Stimulated activated CD4-positive, alpha-beta T cell treated with anti-CD3 and anti-CD28 coated beads, Interleukin-4, amount 100 ng/mL, for 24 hours (primary cell): Measurements from ENCODE around the gene ACER1.
"Not testable (repeated sequence)": the region's sequence is repeated elsewhere in the genome, so short reads cannot be mapped to it uniquely, and the experiment has no call there.

ENCODE experiments used
- DNase-seq: peaks from one replicate; pipeline ENCODE4 v3.0.0-alpha.2; 2020

Gene ACER1

DNA sequence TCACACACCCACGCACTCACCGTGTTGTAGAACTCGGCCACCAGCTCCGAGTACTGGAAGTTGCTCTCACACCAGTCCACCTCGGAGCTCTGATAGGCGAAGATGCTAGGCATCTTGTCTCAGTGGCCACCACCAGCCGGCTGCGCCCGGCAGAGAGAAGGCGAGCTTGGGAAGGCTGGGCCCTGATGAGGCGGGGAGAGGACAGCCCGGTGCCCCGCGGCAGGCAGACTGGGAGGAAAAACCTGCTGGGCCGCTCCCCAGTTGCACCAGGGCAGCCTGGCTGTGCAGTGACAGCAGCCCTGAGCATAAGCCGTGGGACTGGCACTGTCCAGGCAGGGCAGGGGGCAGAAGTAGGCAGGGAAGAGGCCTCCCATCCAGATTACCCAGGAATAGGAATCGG, at the start of gene ACER1:
Gene ACER1 (minus strand): TSS at position 174 of the 400 bp plus-strand sequence. CDS start 61 bp downstream, at position 113.
- DNase-seq, result no peak

- no peak for DNase-seq
Observed at GRCh38 chr19:6383188-6383587, 49.8 kb upstream of the ACER1 start.

DNA sequence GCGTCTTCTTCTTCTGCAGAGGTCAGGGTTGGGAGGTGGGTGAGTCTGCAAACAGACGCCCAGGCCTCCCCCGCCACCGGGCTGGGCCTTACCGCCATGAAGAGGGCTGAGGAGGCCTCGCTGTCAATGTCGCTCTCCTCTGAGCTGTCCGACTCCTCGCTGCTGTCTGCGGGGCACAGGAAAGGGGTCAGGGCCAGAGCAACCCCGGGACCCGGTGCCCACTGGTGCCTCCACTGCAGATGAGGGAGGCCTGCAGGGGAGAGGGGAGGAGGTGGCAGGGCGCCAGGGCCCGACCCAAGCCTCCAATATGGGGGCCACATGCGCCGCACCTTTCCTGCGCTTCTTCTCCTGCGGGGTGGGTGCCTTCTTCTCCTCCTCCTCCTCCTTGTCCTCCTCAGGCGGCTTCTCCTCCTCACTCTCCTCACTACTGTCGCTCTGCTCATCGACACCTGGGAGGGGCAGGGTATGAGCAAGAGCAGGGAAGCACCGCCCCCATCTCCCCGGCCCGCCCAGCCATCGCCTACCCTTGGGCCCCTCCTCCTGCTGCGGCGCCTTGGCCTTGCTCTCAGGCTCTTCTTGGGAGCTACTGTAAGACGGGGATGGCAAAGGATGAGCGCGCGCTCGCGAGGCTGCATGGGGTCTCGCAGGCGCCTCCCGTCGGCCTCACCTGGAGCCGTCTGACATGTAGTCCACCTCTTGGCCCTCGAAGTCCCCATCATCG, 47.8 kb upstream of the ACER1 start:
- no peak for DNase-seq

DNA sequence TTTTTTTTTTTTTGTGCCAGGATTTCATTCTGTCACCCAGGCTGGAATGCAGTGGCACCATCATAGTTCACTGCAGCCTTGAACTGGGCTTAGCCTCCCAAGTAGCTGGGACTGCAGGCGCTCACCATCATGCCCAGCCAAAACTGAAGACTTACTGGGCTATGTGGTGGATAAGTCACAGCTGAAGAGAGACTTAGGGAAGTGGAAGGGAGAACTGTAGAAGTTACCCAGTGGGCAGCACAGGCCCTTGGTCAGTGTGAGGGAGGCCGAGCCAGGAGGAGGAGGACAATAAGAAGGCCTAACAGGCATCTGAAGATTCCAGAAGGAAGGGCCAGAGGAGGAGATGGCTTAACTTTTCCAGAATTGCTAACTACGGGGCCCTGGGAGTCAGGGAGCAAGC, 46.3 kb upstream of the ACER1 start:
- no peak for DNase-seq

DNA sequence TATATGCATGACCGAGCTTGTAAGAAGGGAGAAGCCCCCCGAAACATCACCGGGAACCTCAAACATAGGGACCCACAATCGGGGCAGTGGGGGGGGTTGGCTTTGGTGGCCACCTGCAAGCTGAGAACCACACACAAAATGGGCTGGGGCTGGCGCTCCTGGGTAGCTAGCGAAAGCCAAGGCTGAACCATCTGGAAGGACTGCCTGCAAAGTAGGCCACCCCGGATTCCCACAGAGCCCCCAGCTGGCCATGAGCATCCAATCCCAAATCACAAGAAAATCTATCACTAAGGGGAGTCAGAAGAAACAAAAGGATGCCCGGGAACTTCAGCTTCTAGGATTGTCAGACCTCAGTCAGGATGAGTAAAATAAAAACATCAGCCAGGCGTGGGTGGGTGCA, 45.1 kb upstream of the ACER1 start:
- no peak for DNase-seq

DNA sequence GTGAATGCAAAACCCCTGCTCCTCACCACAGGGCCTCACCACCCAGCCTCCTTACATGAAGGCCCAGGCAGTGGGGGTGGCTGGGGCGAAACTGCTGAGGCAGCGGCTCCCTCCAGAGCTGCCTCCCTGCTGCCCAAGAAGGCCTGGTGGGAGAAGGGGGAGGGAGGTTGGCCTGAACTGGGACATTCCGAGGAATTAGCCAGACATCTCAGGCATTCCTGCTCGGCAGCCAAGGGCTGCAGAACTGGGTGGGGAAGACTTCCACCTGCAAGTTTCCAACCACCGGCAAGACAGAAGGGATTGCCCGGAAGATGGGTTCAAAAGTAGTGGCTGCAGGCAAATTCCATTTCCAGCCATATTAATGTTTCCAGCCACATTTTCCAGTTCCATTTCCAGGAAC, 44.6 kb upstream of the ACER1 start:
- DNase-seq, result no peak

GRCh38 chr19:6376512-6377190, 43.2 kb upstream of the ACER1 start:
- no peak for DNase-seq

DNA sequence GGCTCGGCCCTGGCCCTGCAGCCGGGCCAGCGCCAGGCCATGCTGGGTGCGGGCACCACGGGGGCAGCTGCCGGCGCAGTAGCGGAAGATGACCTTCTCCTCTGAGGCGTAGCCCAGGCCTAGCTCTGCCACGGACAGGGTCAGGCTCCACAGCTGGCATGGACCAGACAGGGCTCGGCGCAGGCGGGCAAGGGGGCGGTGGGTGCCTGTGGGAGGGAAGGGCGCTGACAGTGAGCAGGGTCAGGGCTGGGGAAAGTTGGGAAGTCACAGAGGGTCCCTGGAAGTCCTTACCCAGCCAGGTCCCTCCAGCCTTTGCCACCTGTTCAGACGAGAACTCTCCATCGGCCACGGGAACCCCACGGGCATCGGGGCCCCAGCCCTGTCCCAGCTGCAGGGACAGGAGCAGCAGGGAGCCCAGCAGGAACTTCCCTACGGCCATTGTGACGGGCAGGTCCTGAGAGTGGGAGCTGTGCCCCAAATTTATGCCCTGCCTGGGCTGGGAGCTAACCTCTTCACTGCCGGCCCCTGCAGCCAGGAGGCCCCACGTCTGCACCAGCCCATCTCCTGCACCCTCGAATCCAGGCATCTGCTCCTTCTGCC, 42.1 kb upstream of the ACER1 start, which contains the start of gene PSPN:
Gene PSPN (minus strand): TSS at position 523 of the 600 bp plus-strand sequence. CDS start 84 bp downstream, at position 439.
- no peak for DNase-seq

- DNase-seq, result no peak
Observed at GRCh38 chr19:6374711-6375410, 41.4 kb upstream of the ACER1 start.

DNA sequence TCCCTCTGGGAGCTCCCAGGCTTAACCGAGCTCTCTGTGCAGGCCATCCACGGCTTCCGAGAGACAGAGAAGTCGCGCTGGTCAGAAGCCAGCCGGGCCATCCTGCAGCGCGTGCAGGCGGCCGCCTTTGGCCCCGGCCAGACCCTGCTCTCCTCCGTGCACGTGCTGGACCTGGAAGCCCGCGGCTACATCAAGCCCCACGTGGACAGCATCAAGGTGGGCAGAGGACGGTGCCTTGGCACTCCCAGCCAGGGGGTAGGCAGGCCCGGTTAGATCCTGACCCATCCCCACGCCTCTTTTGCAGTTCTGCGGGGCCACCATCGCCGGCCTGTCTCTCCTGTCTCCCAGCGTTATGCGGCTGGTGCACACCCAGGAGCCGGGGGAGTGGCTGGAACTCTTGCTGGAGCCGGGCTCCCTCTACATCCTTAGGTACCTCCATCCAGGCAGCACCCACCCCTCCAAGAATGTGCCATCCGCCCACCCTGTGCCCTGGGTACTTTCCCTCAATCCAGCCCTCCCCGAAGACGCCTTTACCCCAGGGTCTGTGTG, 40.8 kb upstream of the ACER1 start:
- DNase-seq, result no peak

- no peak for DNase-seq
Observed at GRCh38 chr19:6373813-6374108, 40.3 kb upstream of the ACER1 start.

DNA sequence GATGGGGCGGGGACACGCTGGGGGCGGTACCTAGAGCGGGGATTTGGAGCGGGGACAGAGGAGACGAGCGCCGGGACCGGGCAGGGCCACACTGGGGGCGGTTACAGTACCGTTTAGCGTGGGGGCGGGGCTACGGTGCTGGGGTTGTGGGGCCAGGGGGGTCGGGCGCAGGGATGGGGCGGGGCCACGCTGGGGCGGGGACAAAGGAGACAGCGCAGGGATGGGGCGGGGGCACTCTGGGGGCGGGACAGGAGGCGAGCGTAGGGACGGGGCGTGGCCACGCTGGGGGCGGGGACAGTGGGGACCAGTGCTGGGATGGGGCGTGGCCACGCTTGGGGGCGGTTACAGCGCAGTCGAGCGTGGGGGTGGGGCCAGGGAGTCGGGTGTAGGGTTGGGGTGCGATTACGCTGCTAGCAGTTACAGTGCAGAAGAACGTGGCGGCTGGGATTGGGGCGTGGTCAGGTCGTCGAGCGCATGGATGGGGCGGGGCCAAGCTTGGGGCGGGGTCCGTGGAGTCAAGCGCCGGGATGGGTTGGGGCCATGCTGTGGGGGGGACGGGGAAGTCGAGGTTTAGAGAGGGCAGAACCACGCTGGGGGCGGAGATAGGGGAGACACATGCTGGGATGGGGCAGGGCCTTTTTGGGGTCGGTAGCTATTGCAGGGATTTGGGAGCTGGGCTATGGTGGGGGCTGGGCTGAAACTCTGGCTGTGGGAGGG, 39.8 kb upstream of the ACER1 start:
- DNase-seq, result peak; percentile 99

DNA sequence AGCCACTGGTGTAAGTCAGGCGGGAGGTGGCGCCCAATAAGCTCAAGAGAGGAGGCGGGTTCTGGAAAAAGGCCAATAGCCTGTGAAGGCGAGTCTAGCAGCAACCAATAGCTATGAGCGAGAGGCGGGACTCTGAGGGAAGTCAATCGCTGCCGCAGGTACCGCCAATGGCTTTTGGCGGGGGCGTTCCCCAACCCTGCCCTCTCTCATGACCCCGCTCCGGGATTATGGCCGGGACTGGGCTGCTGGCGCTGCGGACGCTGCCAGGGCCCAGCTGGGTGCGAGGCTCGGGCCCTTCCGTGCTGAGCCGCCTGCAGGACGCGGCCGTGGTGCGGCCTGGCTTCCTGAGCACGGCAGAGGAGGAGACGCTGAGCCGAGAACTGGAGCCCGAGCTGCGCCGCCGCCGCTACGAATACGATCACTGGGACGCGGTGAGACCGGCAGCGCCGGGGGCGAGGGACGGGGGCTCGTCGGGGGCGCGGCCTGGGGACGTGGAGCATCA, 39.2 kb upstream of the ACER1 start, which contains the start of gene ALKBH7:
Gene ALKBH7 (plus strand): TSS at position 201 of the 502 bp plus-strand sequence. CDS start 27 bp downstream, at position 228.
- DNase-seq, result peak; percentile 99

GRCh38 chr19:6364353-6364752, 30.9 kb upstream of the ACER1 start:
- DNase-seq, result no peak

DNA sequence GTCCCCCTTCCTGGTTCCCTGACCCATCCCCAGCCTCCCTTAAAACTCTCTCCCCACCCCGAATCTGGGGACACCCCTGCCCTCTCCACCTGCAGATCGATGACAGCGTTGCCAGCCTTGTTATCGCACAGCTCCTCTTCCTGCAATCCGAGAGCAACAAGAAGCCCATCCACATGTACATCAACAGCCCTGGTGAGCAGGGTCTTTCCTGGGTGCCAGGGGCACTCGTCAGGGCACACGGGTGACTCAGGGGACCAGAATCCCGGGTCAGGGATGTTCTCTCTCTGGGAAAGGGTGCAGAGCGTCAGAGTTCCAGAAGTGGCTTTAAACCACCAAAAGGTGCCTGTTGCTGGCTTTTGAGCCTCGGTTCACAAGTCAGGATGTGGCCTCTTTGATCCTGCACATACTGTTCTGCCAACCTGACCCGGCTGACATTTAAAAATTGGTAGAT, 29.0 kb upstream of the ACER1 start:
- DNase-seq, result peak; percentile 35

DNA sequence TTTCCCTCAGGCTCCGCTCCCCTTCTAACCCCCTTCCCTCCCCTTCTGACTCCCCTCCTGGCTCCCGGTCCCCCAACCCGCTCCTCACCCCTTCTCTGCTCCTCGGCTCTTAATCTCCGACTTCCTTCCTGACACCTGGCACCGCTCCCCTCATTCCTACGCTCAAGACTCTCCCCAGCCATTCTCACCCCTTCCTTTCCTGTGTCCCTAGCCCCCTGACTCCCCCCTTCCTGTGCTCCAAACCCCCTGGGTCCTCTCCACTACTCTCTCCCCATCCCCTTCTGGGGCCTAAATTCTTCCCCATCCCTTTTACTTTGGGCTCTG, 28.6 kb upstream of the ACER1 start:
- DNase-seq, result no peak

DNA sequence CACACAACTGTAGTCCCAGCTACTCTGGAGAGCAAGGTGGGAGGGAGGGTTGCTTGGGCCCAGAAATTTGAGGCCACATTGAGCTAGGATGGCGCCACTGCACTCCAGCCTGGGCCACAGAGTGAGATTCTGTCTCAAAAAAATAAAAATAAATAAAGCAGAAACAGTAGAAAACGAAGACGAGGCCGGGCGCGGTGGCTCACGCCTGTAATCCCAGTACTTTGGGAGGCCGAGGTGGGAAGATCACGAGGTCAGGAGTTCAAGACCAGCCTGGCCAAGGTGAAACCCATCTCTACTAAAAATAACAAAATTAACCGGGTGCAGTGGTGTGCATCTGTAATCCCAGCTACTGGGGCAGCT, 27.4 kb upstream of the ACER1 start:
- DNase-seq, result not testable (repeated sequence)

GRCh38 chr19:6360445-6360844, 27.0 kb upstream of the ACER1 start:
- not testable (repeated sequence) for DNase-seq

- DNase-seq, result no peak
Observed at GRCh38 chr19:6359568-6360341, 26.3 kb upstream of the ACER1 start.

GRCh38 chr19:6358003-6358402, 24.6 kb upstream of the ACER1 start:
- no peak for DNase-seq

GRCh38 chr19:6357174-6357573, 23.8 kb upstream of the ACER1 start:
- no peak for DNase-seq
